PFSK-1 (cell line): ENCODE results near the gene THYN1.

Source experiments
- FOXP2 ChIP-seq: optimal IDR thresholded peaks from 2 replicates; pipeline ENCODE3; 2011; ENCODE audit warnings: borderline replicate concordance, control low read depth, inconsistent platforms; ENCODE audit not compliant: insufficient read depth; ENCODE audit errors: extremely low read length, extremely low read depth
- POLR2AphosphoS5 ChIP-seq: IDR thresholded peaks from 2 replicates; pipeline ENCODE4 v1.6.1; 2012; ENCODE audit warnings: low read depth, mild to moderate bottlenecking, control low read depth, low read length, moderate library complexity
- REST ChIP-seq, 2 experiments: IDR thresholded peaks; 2 replicates each; pipeline versions ENCODE4 v1.6.1 to v1.8.0; 2011 to 2012; ENCODE audit warnings: low read depth in 2 of 2, low read length in 2 of 2, control low read depth in 1 of 2, inconsistent platforms in 1 of 2, mild to moderate bottlenecking in 1 of 2, moderate library complexity in 1 of 2; ENCODE audit not compliant: insufficient read depth in 1 of 2
- SIN3A ChIP-seq: IDR thresholded peaks from 2 replicates; pipeline ENCODE4 v1.6.1; 2012; ENCODE audit warnings: mild to moderate bottlenecking, low read length, moderate library complexity, borderline replicate concordance; ENCODE audit not compliant: insufficient read depth
- TAF1 ChIP-seq: IDR thresholded peaks from 2 replicates; pipeline ENCODE4 v1.6.1; 2012; ENCODE audit warnings: low read length, control low read depth, borderline replicate concordance; ENCODE audit not compliant: insufficient read depth

The THYN1 gene

GRCh38 chr11:134267966-134268365 lies 14.8 kb upstream of the THYN1 start:
- TF ChIP-seq POLR2AphosphoS5 (no peak), TAF1 (no peak), FOXP2 (no peak), SIN3A (no peak), REST (IDR thresholded peaks at IDR 0.05; ENCODE audit: insufficient read depth in 1 of 2, low read depth in 2 of 2, low read length in 2 of 2) (no peak)

- no peak for TF ChIP-seq TAF1
- TF ChIP-seq REST (IDR thresholded peaks at IDR 0.05; ENCODE audit: insufficient read depth in 1 of 2, low read depth in 2 of 2, low read length in 2 of 2) = no peak
- TF ChIP-seq SIN3A = no peak
- TF ChIP-seq POLR2AphosphoS5 = no peak
- TF ChIP-seq FOXP2 = no peak
Observed at GRCh38 chr11:134267461-134267860, 14.3 kb upstream of the THYN1 start.

DNA sequence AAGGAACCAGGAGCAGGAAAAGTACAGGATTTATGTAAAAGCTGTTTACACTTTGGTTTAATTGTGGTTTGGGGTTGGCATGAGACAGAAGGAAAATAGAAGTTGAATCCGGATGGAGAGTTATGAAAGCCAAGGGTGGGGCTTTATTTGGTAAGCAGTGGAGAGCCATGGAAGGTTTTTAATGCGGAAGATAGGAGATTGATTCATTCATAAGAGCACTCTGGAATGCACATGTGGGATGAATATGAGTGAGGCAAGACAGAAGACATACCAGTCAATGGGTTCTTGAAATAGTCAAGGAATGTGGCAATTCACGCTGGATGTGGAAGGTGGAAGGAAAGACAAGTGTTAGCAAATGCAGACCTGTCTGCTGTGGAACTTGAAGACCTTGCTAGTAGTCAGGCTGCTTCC lies 13.7 kb upstream of the THYN1 start:
- TF ChIP-seq FOXP2 = no peak
- no peak for TF ChIP-seq TAF1
- no peak for TF ChIP-seq POLR2AphosphoS5
- no peak for TF ChIP-seq SIN3A
- TF ChIP-seq REST (IDR thresholded peaks at IDR 0.05; ENCODE audit: insufficient read depth in 1 of 2, low read depth in 2 of 2, low read length in 2 of 2) = no peak

GRCh38 chr11:134266440-134266839 lies 13.3 kb upstream of the THYN1 start:
- TF ChIP-seq POLR2AphosphoS5 = no peak
- TF ChIP-seq FOXP2 = no peak
- TF ChIP-seq SIN3A = no peak
- TF ChIP-seq REST (IDR thresholded peaks at IDR 0.05; ENCODE audit: insufficient read depth in 1 of 2, low read depth in 2 of 2, low read length in 2 of 2) = no peak
- no peak for TF ChIP-seq TAF1

- TF ChIP-seq SIN3A (no peak), REST (IDR thresholded peaks at IDR 0.05; ENCODE audit: insufficient read depth in 1 of 2, low read depth in 2 of 2, low read length in 2 of 2) (no peak), FOXP2 (no peak), POLR2AphosphoS5 (no peak), TAF1 (no peak)
Observed at GRCh38 chr11:134264966-134265764, 12.0 kb upstream of the THYN1 start.
